Esophagus muscularis mucosa (tissue), 4 donors: ENCODE results near the gene FMO1.

Experiments used
- CTCF ChIP-seq, 3 experiments: fragments of 200-600 bp in 2 of 3; fragments of 450-650 bp in 1 of 3; sonication (generic) in 2 of 3; IDR thresholded peaks; one replicate each; pipeline ENCODE4 v1.5.1; 2017 to 2019; ENCODE audit warnings: antibody characterized with exemption in 3 of 3, mild to moderate bottlenecking in 2 of 3, moderate library complexity in 1 of 3
- EP300 ChIP-seq: sonication (generic); formaldehyde crosslinking; IDR thresholded peaks from one replicate; pipeline ENCODE4 v1.6.1; 2017; ENCODE audit warnings: antibody characterized with exemption
- POLR2A ChIP-seq: fragments of 450-650 bp; IDR thresholded peaks from one replicate; pipeline ENCODE4 v1.6.1; 2017; ENCODE audit warnings: antibody characterized with exemption, moderate library complexity, mild to moderate bottlenecking, low read depth
- POLR2AphosphoS5 ChIP-seq, 2 donors: sonication (generic); formaldehyde crosslinking; IDR thresholded peaks; one replicate each; pipeline ENCODE4 v1.6.1; 2017; ENCODE audit warnings: antibody characterized with exemption in 2 of 2

- TF ChIP-seq CTCF (IDR thresholded peaks at IDR 0.05) (no peak), POLR2A (no peak), POLR2AphosphoS5 (IDR thresholded peaks at IDR 0.05) (no peak), EP300 (no peak)
Measured at GRCh38 chr1:171300401-171300800, 52.1 kb downstream of the FMO1 start.
